GM21515 (cell line): ENCODE results near the gene AP2S1.
"Not testable (repeated sequence)": the region's sequence is repeated elsewhere in the genome, so short reads cannot be mapped to it uniquely, and the experiment has no call there.

ENCODE experiments used
- ATAC-seq: cut with Tn5 transposase; IDR thresholded peaks from one replicate; pipeline ENCODE4 v1.9.1; 2021; ENCODE audit not compliant: unreplicated experiment

Gene AP2S1

DNA sequence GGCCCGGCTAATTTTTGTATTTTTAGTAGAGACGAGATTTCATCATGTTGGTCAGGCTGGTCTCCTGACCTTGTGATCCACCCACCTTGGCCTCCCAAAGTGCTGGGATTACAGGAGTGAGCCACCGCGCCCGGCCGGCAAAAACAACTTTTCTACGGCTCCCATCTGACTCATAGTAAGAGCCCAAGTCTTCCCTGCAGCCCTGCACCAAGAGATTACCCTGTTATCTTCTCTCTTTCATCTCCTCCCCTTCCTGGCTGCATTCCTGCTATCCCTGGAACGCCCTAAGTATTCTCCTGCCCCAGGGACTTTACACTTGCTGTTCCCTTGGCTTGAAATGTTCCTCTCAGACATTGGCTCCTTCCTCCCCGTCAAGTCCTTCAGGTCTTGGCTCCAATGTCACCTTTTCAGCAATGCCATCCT, 6.6 kb downstream of the AP2S1 start:
- ATAC-seq: no peak

DNA sequence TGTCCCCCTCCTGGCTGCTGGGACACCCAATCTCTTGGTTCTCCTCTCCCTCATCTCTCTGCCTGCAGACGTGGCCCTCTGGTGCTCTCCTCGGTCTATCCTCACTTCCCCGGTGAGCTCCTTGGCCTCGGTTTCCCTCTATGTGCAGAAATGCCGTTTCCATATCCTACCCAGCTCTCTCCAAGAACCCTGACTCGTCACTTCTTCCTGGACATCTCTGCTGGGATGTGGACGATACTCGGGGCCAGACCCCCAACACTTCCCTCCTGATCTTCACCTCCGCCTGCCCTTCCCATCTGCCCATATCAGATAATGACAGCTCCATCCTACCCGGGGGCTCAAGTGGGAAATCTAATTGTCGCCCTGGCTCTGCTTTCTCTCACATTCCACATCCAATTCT, 7.9 kb downstream of the AP2S1 start:
- no peak for ATAC-seq

DNA sequence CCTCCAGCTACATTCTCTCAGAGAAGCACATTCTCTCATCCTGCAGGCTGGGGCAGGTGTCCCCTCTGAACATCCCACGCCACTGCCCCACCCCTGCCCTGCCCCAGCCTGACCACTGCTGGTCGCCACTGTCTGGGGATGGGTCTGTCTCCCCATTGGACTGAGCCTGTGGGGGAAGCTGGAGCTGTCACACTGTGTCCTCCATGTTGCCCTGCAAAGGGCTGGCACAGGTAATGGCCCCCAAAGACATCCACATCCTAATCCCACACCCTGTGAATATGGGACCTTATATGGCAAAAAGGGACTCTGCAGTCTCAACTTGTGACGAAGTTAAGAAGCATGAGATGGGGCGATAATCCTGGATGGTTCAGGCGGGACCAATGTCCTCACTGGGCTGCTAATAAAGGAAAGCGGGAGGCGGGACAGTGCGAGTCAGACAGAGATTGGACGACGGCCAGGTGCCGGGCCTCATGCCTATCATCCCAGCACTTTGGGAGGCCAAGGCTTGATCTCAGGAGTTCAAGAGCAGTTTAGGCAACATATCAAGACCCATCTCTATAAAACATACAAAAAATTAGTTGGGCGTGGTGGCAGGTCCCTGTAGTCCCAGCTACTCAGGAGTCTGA, 9.1 kb downstream of the AP2S1 start:
- no peak for ATAC-seq

DNA sequence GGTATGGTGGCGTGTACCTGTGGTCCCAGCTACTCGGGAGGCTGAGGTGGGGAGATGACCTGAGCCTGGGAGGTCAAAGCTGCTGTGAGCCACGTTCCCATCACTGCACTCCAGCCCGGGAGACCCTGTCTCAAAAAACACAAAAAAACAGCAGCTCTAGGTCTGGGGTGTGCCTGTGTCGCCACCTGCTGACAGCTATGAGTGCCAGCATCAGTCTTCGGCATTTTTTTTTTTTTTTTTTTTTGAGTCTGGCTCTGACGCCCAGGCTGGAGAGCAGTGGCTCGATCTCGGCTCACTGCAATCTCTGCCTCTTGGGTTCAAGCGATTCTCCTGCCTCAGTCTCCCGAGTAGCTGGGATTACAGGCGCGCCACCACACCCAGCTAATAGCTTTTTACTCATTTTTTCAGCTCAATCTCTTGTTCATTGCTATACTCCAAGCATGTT, 10.1 kb downstream of the AP2S1 start:
- ATAC-seq: no peak

DNA sequence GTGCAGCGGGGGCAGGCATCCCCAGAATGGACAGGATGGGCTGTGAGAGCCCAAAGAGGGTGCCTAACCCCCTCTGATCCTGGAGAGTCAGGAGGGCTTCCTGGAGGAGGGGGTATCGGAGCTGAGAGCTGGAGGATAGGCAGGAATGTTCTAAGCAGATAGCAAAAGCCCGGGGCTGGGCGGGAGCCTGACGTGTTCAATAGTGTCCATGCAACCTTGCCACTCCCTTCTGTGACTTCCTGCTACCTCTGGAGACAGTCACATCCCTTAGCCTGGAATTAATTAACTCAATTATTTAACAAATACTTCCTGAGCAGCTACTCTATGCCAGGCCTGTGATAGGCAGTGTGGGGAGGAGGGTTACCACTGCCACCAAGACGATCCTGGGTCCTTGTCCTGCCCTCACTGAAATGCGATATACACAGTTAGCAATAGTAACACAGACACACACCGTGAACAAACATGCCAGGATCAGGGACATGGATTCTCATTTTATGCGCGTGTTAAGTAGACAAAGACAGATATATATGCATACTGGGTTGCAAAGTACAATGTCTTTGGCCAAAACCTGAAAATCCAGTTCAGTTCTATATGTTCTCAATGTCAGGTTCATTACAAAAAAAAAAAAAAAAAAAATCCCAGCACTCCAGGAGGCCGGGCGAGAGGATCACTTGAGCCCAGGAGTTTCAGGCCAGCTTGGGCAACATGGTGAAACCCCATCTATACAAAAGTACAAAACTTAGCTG, 10.7 kb downstream of the AP2S1 start:
- ATAC-seq: no peak

DNA sequence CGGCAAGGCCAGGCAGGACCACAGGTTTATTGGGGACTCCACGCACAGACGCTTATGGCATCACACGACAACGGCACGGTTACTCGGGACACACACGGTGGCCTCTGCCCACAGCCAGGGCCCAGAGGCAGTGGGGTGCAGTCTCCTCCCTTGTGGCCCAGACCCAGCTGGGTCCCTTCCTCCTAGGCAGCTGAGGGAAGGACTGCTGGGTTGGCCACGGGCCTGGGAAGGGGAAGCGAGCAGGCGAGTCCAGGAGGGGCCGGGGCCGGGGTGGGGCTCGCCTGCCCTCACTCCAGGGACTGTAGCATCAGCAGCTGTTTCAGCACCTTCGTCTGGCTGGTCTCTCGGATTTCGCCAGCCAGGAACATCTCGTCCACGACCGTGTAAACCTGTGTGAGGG, 12.5 kb downstream of the AP2S1 start:
- ATAC-seq: no peak

DNA sequence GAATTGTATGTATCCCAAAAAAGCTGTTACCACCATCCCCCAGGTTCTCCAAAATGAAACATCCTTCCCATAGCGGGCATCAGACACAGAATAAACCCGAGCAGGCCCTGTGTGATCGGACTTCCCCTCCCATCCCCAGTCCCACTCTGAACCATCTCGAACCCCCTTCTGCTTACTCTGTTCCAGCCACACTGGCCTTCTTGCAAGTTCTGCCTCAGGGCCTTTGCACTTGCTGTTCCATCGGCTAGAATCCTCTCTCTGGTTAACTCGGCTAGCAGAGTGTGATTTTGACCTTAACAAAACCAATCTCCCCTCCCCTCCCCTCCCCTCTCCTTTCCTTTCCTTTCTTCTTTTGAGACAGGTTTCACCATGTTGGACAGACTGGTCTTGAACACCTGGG, 15.7 kb downstream of the AP2S1 start:
- ATAC-seq: no peak

DNA sequence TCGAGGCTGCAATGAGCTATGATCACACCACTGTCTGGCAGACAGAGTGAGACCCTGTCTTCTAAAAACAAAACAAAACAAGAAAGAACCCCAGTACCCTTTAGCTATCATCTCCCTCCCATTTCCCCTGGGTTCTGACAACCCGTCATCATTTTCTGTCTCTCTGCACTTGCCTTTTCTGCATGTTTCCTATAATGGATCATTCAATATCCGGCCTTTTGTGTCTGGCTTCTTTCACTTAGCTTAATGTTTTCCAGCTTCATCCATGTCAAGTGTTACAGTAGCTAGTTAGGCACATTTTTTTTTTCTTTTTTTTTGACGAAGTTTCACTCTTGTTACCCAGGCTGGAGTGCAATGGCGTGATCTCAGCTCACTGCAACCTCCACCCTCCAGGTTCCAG, 16.5 kb downstream of the AP2S1 start:
- no peak for ATAC-seq

DNA sequence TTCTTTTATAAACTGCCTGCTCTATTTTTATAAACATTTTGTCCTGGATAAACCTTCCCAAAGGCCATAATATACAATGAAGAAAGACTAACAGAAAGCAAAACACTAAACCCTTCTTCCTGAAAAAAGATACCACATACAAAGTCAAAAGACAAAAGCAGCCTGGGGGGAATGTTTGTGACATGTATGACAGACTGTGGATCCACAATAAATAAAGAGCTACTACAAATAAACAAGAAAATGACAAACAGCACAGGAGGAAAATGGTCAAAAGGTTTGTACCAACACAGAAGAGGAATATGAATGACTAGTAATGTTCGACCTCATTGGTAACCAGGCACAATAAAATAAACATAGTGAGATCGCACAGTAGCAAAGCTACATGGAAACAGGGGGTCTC, 19.8 kb downstream of the AP2S1 start:
- no peak for ATAC-seq

DNA sequence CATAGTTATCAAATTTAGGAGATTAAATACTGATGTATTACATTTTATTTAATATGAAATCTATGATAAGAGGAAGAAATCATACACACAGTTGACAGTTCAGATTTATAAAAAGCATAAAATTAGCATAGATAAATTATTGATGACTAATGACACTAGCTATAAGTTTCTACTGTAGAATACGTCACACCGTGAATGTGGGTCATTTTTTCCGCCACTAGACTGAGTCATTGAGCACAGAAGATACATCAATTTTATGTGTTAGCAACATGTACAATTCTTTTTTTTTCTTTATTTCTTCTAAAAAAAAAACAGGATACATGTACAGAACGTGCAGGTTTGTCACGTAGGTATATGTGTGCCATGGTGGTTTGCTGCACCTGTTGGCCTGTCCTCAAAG, 22.2 kb downstream of the AP2S1 start:
- no peak for ATAC-seq

DNA sequence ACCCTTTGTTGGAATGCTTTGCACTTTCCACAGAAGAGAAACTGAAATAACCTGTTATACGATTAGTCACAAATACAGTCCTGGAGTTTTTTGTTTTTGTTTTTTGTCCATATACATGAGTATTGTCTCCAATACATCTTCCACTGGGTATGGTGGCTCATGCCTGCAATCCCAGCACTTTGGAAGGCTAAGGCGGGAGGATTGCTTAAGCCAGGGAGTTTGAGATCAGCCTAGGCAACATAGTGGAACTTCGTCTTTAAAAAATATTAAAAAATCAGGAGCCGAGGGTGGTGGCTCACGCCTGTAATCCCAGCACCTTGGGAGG, 25.0 kb downstream of the AP2S1 start:
- ATAC-seq: no peak

DNA sequence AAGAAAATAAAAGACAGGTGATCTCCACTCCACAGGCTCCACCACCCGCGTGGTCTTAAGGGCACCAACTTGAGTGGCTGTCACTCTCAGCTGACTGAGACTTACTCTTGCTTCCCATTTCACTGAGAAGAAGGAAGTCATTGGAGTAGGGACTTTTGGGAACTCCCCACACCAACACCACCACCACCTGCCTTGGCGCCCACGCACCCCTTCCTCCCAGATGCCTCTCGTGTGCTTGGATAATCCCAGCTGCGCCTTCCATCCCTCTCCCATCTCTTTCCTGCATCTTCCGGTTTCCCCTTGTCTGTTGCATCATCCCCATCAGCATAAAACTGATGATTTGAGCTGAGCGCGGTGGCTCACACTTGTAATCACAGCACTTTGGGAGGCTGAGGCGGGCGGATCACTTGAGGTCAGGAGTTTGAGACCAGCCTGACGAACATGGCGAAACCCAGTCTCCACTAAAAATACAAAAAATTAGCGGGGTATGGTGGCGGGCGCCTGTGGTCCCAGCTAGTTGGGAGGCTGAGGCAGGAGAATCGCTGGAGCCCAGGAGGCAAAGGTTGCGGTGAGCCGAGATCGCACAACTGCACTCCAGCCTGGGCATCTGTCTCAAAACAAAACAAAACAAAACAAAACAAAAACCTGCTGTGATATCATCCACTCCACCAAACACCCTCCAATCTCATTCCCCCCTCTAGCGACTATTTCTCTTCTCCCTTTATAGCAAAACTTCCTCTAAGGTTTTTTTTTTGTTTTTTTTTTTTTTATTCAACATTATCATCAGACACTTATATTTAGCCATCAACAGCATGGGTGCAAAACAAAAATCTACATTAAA, 25.5 kb downstream of the AP2S1 start:
- ATAC-seq: no peak

DNA sequence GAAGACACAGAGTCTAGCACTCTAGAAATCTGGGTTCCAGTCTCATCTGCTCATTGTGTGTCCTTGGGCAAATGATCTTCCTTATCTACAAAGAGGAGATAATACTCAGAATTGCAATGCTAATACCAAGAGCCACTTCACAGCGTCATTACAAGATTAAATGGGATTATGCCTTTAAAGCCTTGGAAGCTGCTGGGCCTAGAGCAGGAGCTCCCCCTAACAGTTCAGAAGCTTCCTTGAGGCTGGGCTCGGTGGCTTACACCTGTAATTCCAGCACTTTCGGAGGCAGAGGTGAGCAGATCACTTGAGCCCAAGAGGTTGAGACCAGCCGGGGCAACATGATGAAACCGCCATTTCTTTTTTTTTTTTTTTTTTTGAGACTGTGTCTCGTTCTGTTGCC, 27.6 kb downstream of the AP2S1 start:
- ATAC-seq: no peak

DNA sequence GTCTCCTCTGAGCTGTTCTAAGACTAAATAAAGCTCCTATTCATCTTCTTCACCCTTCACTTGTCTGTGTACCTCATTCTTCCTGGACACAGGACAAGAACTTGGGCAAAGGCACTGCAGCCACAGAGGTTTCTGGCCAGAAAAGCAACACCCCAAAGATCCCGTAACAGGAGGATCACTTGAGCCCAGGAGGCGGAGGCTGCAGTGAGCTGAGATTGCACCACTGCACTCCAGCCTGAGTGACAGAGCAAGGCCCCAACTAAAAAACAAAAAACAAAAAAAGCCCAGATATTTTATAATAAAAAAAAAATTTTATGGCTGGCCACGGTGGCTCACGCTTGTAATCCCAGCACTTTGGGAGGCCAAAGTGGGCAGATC, 28.2 kb downstream of the AP2S1 start:
- ATAC-seq: not testable (repeated sequence)

DNA sequence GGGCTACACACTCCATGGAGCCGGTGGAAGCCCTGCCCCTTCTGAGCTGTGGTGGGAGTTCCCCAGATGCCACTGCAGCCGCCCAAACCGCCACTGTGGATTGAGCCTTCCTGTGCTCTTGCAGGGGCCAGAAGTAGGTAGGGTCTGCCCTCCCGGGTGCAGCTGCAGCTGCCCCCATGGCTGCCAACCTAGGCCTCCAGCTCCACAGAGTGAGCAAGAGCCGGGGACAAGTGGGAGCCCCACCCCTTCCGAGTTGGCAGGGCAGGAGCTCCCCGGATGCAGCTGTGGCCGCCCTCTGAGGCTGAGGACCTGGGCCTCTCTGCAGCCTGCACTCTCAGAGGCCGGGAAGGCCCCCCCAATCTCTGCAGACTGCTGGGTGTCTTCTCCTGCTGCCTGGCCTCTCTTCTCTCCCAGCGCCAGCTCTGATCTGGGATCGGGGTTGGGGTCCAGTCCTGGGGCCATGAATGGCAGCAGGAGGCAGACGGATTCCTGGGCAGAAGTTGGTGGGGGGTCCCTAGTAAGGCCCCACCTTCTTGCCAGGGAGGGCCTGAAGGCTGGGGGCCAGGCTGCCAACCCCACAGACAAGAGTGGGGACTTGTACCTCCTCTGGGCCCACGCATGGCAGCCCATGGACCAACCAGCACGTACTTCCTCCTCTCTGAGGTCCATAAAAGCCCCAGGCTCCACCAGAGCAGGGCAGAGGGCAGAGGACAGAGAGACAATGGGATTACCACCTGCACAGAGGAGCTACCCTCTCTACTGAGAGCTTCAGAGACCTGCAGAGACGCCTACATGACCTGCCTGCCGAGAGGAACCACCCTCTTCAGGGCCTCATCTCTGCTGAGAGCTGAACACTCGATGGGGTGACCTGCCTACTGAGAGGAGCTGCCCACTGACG, 28.9 kb downstream of the AP2S1 start:
- no peak for ATAC-seq

DNA sequence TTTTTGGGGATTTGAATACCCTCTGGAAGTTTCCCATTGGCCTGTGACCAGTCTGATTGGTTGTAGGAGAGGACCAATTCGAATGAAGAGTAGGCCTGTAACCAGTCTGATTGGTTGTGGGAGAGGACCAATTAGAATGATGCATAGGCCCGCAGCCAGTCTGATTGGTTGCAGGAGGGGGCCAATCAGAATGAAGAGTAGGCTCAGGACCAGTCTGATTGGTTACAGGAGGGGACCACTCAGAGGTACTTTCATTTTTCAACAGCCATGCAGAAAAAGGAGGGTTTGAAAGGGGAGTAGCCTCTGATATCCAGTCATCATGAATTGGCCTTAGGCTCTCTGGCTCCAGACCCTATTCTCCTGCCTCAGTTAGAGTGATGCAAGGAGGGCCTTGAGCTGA, 31.8 kb downstream of the AP2S1 start:
- no peak for ATAC-seq

DNA sequence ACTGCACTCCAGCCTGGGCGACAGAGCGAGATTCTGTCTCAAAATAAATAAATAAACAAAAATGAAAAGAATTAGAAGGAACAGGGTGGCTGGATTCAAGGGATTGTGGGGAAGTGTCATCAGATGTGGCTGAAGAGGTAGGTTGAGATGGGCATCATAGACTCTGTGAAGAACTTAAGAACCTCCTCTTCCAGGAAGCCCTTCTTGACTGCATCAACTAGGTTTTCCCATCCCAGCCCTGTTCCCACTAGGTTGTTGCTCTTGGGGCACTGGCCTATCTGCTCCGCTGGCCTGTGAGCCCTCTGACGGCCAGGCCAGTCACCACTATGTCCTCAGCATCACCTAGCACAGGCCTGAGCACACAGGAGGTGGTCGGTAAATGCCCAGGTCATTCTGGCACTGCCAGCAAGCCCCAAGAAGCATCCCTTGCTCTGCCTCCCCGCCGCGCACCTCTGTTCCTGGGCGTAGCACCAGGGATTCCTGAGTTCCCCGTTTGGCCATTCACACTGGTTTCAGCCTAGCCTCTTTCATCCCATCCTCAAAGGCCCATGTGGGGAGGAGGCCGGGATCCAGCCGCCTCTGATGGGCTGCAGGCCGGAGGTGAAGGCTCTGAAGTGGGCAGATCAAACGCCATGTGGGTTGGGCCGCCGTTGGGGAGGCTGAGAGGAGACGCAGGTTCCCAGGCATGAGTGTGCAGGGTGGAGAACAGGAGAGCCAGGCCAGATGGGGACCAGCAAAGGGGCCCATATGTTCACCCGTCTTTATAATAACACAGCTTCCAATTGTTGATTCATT, 34.6 kb downstream of the AP2S1 start:
- no peak for ATAC-seq

DNA sequence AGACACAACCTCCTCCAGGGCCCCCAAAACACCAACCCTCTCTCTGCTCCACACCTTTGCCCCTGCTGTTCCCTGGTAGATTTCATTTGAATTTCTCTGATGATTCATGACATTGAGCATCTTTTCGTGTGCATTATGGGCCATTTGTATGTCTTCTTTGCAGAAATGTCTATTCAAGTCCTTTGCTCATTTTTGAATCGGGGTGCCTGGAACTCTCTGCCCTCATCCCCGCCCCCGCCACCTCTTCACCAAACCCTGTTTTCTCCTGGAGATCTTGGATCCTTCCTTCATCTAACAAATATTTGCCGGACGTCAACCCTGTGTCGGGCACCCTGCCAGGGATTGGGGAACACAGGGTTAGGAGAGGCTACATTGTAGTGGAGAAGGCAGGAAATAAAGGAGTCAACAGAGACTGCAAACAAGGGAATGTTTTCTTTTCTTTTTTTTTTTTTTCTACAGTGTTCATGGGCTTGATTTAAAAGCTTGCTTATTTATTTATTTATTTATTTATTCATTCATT, 36.7 kb downstream of the AP2S1 start:
- ATAC-seq: no peak

DNA sequence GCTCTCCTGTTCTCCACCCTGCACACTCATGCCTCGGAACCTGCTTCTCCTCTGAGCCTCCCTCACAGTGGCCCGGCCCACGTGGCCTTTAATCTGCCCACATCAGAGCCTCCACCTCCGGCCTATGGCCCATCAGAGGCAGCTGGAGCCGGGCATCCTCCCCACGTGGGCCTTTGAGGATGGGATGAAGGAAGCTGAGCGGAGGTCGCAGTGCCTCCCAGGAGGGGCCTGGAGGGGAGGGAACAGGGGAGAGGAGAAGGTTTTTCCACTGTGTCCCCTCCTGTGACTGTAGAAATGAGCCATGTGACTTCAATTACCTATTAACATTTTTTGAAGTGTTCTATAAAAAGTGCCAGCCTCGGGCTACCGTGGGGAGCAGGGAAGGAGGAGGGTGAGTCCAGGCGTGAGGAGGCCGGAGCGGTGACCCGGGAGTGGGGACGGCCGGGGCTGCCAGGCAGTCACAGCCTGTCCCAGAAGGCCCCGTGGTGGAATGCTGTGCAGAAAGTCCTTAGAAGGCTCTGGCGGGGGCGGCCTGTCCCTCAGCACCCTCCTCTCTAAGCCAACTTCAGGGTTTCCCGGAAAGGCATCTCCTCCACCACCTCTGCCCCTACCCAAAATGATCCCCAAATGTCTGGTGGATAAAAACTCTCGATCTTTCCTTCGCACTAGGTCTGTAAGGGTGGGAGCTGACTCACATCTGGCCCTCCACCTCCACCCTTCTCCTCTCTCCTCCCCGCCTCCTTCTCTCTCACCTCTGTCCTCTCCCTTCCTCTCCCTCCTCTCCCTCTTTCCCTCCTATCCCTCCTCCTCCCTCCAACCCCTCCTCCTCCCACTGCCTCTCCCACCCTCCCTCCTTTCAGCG, 37.4 kb downstream of the AP2S1 start:
- no peak for ATAC-seq
